ENCODE data around the gene IFI30.
A peak's percentile ranks its signal among the peaks of the same experiment; 100 is the strongest.

Gene IFI30

GRCh38 chr19:18173572-18174288 lies at the start of gene IFI30:
Gene IFI30 (plus strand): TSS chr19:18173813. CDS start chr19:18173842, 29 bp downstream.
- DNase-seq, result peak; percentile 78

GRCh38 chr19:18123819-18124218 lies 49.8 kb upstream of the IFI30 start:
- DNase-seq, result no peak

GRCh38 chr19:18126097-18126496 lies 47.5 kb upstream of the IFI30 start:
- DNase-seq, result no peak

- peak; percentile 53 for DNase-seq
These were observed 45.6 kb upstream of the IFI30 start for GRCh38 chr19:18128044-18128443.

GRCh38 chr19:18128805-18129204 lies 44.8 kb upstream of the IFI30 start:
- DNase-seq, result no peak

DNA sequence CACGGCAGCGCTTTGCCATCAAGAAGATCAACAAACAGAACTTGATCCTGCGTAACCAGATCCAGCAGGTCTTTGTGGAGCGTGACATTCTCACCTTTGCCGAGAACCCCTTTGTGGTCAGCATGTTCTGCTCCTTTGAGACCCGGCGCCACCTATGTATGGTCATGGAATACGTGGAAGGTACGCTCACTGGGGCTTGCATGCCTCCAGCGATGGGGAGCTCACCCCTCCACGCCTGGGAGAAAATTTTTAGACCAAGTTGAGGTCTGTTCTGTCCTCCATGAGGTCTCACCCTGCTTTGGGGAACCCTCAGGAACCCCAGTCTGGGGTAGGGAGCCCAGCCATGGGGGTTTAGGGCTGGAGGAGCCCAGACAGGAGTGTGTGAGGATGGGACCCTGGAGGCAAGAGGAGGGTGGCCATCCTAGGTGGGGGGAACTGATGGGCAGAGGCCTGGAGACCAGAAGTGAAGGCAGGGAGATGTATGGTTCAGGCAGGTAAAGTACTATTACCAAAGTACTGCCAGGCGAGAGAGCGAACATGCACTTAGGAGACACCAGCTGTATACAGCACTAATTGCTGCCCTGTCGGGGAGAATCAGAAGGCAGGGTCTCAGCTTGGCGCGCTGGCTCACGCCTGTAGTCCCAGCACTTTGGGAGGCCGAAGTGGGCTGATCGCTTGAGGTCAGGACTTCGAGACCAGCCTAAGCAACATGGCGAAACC lies 42.9 kb upstream of the IFI30 start:
- no peak for DNase-seq

DNA sequence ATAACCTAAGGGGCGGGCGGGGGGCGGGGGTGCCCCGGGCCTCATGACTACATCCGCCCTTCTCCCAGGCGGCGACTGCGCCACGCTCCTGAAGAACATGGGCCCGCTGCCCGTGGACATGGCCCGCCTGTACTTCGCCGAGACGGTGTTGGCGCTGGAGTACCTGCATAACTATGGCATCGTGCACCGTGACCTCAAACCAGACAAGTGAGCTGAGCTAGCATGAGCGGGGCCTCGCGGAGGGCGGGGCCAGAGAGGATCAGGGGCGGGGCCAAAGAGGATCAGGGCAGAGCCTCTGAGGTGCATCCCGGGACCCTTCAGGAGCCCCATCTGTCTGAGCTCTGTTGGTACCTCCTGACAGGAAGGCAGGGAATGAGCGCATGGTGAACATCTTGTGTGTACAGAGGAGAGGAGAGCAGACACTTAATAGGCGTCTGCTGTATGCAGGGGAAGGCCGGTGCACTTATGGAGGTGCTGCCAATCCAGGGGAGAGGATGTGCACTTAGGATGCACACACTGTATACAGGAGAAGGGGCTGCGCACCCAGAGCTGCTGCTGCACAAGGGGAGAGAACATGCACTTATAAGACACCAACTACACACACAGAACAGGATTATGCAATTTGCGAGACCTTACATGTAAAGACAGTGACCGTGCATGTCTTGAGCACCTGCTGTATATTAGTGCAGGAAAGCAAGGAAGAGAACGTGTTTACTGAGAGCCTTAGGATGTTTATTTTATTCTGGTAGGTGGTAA lies 41.6 kb upstream of the IFI30 start:
- no peak for DNase-seq

- DNase-seq, result no peak
These were observed 37.7 kb upstream of the IFI30 start for GRCh38 chr19:18135712-18136584.

DNA sequence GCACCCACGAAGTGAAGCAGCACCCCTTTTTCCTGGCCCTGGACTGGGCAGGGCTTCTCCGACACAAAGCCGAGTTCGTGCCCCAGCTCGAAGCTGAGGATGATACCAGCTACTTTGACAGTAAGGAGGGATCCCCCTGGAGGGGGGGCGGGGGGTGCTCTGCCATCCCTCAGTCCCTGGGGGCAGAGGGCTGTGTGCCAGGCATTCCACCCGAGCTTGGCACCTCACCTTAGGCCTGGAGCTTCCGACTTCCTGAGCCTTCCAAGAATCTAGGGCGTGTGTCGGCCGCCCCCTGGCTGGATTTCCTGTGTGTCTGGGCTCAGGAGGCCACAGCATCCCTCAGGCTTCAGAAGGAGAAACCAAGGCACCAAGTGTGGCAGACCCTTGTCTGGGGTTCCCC lies 36.4 kb upstream of the IFI30 start:
- DNase-seq, result no peak

GRCh38 chr19:18137657-18138339 lies 35.8 kb upstream of the IFI30 start:
- no peak for DNase-seq

- DNase-seq, result no peak
These were observed 33.1 kb upstream of the IFI30 start for GRCh38 chr19:18140473-18140872.

GRCh38 chr19:18141031-18141430 lies 32.6 kb upstream of the IFI30 start:
- no peak for DNase-seq

DNA sequence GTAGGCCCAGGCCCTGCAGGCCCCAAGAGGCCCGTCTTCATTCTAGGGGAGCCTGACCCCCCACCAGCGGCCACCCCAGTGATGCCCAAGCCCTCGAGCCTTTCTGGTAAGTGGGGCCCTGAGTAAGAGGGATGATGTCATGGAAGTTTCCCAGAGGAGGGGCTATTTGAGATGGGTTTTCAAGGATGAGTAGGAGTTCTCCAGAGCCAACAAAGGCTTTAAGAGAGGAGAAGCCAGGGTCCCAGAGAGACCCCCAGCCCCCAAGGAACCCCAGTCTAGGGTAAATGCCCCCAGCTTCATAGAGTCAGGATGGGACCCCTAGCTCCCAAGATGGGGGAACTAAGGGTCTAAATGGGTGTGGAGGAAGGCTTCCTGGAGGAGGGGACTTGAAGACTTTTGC lies 29.7 kb upstream of the IFI30 start:
- no peak for DNase-seq

DNA sequence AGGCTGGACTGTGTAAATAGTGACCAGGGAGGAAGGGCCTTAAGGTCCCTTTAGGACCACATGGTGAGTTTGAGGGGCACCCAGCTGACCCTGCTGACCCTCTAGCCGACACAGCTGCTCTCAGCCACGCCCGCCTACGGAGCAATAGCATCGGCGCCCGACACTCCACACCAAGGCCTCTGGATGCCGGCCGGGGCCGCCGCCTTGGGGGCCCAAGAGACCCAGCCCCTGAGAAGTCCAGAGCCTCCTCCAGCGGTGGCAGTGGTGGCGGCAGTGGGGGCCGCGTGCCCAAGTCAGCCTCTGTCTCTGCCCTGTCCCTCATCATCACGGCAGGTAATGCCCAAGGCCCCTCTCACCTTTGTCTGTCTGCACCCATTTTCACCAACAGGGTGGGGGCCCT lies 29.3 kb upstream of the IFI30 start:
- no peak for DNase-seq

GRCh38 chr19:18144906-18145305 lies 28.7 kb upstream of the IFI30 start:
- DNase-seq, result no peak

DNA sequence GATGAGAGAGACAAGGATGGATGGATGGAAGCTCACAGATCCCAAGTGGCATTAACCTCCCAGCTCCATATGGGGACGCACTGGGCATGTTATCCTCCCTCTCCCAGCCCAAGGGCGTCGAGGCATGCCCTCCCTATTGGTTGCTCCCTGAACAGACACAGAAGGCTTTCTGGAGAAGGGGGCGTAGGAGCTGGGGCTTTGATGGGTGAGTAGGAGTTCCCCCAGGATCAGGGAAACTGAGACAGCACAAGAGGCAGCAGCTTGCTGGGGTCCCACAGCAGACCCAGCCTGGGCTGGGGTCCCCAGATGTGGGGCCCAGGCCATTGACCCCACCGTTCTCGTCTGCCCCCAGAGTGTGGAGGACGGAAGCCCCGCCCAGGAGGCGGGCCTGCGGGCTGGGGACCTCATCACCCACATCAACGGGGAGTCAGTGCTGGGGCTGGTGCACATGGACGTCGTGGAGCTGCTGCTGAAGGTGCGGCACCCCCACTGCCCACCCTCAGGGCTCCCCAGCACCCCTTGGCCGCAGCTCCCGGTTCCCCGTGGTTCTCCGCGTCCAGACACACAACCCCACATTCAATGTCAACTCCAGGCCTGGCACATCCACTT lies 28.1 kb upstream of the IFI30 start:
- DNase-seq, result no peak

- no peak for DNase-seq
These were observed 26.2 kb upstream of the IFI30 start for GRCh38 chr19:18147396-18147795.

- no peak for DNase-seq
These were observed 24.0 kb upstream of the IFI30 start for GRCh38 chr19:18149596-18149975.

DNA sequence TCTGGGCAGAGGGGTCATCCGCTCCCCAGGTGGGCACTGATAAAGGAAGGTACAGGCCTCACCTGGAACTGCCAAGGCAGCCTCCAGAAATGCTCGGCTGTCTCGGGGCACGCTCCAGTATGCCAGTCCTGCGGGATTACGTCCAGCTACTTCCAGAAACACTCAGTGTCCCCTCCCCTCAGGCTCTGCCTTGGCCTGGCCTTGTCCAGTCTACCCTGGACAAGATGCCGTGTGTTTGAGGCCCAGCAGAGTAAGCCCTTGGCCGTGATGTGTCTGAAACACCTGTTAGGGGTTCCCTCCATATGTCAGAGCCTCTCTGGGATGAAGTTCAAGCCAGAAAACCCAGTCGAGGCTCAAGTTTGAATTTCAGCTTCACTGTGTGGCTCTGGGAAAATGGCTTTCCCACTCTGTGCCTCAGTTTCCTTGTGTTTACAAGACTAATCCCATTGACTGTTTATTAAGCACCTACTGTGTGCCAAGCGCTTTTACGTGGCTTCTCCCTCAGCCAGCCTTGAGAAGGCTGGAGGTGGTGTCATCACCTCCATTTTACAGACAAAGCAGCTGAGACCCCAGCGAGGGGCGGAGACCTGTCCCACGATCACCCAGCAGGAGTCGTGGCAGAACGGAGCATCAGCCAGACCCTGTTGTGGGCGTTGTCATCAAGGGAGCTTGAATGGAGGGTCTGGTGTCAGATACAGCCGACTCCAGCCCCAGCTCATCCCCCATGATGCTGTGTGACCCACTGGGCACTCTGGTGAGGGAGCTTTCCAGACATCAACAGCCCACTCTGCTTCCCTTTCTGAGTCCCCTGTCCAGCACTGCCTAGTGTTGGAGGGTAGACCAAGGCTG lies 22.6 kb upstream of the IFI30 start:
- no peak for DNase-seq

- DNase-seq, result peak; percentile 100
These were observed 21.2 kb upstream of the IFI30 start for GRCh38 chr19:18152442-18152816.
